ENCODE data around the gene ZMYM4.
"Not testable (repeated sequence)": the region's sequence is repeated elsewhere in the genome, so short reads cannot be mapped to it uniquely, and the experiment has no call there.

Gene ZMYM4

DNA sequence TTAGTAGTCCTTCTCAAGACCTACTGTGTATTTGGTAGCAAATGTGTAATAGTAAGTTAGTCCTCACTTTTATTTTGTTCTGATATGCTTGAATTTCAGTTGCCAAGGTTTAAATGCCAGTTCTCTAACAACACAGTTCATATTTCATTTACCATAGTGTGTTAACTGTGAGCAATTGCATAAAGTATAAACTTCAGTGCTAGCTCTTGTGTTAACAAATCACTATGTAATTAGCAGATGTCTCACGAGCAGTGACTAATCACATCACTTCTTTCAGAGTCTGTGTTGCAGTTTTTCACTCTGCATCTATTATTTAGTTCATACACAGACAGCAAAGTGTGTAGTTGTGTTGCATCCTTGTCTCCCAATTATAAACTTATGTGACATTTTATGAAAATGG is 47.8 kb downstream of the ZMYM4 start:
- Histone ChIP-seq H3K4me3 (no peak overlapping the region), H3K27ac (no peak overlapping the region)

DNA sequence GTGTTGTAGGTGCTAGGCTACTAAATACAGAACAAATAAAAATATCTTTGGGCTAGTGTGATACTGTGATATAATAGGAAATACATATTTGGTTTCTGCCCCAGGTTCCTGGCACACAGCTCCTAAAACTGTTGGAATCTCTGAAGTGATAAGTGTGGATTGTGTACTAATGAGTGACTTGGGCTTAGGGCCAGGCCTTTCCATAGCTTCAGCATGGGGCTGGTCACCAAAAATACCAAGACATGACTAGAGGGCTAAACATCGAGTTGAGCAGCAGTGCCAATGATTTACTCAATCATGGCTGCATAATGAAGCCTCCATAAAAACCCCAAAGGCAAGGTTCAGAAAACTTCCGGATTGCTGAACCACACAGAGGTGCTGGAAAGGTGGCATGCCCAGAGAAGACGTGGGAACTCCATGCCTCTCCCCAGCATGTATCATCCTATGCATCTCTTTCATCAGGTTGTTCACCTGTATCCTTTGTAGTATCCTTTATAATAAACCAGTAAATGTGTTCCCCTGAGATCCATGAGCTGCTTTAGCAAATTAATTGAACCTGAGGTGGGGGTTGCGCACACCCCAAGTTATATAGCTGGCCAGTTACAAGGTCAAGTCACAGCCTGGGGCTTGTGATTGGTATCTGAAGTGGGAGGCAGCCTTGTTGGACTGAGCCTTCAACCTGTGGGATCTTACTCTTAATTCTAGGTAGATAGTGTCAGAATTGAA is 51.6 kb downstream of the ZMYM4 start:
- Histone ChIP-seq H3K4me3 (no peak overlapping the region), H3K27ac (no peak overlapping the region)

- Histone ChIP-seq H3K4me3 (no peak overlapping the region), H3K27ac (no peak overlapping the region)
Measured at GRCh38 chr1:35320937-35321336, 52.4 kb downstream of the ZMYM4 start.

DNA sequence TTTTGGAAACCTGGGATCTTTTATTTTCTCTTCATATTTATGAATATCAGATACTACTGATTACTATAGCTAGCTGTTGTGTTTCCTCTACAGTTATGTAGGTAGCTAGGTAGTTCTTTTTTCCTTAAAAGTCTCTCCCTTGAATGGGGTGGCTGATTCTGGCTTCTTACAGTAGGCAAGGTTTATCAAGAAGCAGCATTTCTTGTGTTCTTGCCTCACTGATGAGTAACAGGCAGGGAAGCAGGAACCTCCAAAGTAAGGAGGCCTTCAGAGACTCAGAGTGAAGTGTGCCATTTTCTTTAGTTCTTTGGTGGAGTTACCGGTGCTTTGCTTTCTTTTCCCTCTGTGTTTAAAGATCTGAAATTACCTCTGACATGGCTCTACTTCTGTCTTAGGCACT is 56.0 kb downstream of the ZMYM4 start:
- H3K4me3 ChIP-seq = no peak overlapping the region
- H3K27ac ChIP-seq = peak overlapping the region in 1 of 21 experiments; percentile 54

DNA sequence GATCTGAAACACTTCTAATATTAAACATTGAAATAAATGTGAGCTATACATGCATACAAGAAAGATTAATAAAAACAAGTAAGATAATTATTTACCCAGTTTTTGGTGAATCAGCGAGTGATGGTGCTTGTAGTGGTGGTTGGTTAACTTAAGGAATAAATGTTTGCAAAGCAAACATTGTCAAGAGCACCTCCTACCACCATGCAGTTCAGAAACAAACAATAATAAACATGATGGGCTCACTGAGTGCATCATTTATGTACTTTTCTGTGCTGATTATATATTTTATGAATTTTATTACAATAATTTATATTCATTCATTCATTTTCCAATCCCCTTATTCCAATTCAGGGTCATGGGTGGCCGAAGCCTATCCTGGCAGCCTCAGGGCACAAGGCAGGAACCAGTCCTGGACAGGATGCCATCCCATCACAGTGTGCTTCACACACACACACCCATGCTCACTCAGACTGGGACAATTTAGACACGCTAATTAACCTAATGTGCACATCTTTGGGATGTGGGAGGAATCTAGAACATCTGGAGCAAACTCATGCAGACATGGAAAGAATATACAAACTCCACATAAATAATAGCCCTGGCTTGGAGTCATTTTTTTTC is 57.8 kb downstream of the ZMYM4 start:
- Histone ChIP-seq H3K4me3 (no peak overlapping the region), H3K27ac (no peak overlapping the region)

- not testable (repeated sequence) for H3K4me3 ChIP-seq, H3K27ac ChIP-seq
Measured at GRCh38 chr1:35331618-35332017, 63.1 kb downstream of the ZMYM4 start.

- Histone ChIP-seq H3K4me3 (no peak overlapping the region), H3K27ac (no peak overlapping the region)
Measured at GRCh38 chr1:35334485-35334884, 66.0 kb downstream of the ZMYM4 start.

DNA sequence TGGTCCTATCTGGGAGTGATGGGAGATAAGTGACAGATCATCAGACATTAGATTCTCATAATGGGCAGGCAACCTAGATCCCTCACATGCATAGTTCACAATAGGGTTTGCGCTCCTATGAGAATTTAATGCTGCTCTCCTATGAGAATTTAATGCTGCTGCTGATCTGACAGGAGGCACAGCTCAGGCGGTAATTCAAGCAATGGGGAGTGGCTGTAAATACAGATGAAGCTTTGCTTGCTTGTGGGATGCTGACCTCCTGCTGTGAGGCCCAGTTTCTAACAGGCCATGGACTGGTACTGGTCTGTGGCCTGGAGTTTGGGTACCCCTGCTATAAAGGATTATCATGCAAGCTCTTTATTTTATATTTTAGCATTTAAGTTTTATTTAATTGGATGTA is 72.0 kb downstream of the ZMYM4 start:
- Histone ChIP-seq H3K27ac (no peak overlapping the region), H3K4me3 (no peak overlapping the region)

GRCh38 chr1:35345439-35345981 is 77.0 kb downstream of the ZMYM4 start:
- no peak overlapping the region for H3K27ac ChIP-seq
- no peak overlapping the region for H3K4me3 ChIP-seq

DNA sequence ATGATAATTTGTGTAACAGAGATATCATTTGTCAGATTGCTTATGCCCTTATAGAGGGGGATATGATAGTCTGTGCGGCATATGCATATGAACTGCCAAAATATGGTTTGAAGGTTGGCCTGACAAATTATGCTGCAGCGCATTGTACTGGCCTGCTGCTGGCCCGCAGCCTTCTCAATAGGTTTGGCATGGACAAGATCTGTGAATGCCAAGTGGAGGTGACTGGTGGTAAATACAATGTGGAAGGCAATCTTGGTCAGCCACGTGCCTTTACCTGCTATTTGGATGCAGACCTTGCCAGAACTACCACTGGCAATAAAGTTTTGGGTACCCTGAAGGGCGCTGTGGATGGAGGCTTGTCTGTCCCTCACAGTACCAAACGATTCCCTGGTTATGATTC is 82.4 kb downstream of the ZMYM4 start:
- H3K4me3 ChIP-seq = no peak overlapping the region
- no peak overlapping the region for H3K27ac ChIP-seq

- no peak overlapping the region for H3K27ac ChIP-seq
- no peak overlapping the region for H3K4me3 ChIP-seq
Measured at GRCh38 chr1:35359995-35360394, 91.5 kb downstream of the ZMYM4 start.

DNA sequence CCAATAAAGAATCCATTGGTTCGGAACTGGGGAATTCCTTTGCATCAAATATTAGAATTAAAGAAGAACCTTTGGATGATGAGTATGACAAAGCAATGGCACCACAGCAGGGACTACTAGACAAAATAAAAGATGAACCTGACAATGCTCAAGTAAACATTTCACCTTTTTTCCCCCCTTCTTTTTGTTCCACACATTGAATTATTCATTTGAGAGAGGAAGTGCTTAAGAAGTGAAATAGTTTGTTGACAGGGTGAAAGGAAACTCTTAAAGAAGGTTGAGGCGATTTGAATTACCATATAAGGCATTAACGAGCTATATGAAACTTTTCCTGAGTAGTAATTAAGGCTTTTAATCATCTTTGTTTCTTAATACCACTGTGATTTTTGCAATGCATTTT is 93.1 kb downstream of the ZMYM4 start:
- Histone ChIP-seq H3K27ac (no peak overlapping the region), H3K4me3 (no peak overlapping the region)

DNA sequence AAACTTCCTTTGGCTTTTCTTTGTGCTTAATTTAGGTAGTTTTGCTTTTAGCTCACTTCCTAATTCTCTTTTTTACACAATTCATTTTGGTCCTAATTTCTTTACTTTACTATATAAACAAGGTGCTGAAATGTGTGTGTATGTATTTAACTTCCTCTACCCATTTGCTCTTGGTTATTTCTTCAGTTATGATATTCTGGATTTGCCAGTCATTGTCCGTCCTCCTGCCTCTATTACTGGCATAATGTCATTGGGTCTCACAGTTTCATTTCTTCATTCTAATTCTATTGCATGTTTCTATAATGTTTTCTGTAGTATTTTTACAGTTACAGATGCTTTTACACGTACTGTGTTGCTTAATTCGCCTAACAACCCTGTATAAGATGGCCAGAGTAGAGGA is 96.2 kb downstream of the ZMYM4 start:
- Histone ChIP-seq H3K4me3 (no peak overlapping the region), H3K27ac (no peak overlapping the region)

GRCh38 chr1:35367914-35368313 is 99.4 kb downstream of the ZMYM4 start:
- no peak overlapping the region for H3K4me3 ChIP-seq
- H3K27ac ChIP-seq = no peak overlapping the region

GRCh38 chr1:35369922-35370671 is 101.6 kb downstream of the ZMYM4 start:
- Histone ChIP-seq H3K27ac (peak overlapping the region in 2 of 21 experiments; percentile 39 to 44), H3K4me3 (no peak overlapping the region)

- Histone ChIP-seq H3K27ac (no peak overlapping the region), H3K4me3 (no peak overlapping the region)
Measured at GRCh38 chr1:35371506-35371905, 103.0 kb downstream of the ZMYM4 start.

GRCh38 chr1:35377555-35377954 is 109.0 kb downstream of the ZMYM4 start:
- Histone ChIP-seq H3K27ac (no peak overlapping the region), H3K4me3 (no peak overlapping the region)

GRCh38 chr1:35379317-35380000 is 111.0 kb downstream of the ZMYM4 start:
- Histone ChIP-seq H3K27ac (no peak overlapping the region), H3K4me3 (no peak overlapping the region)

GRCh38 chr1:35380111-35380510 is 111.6 kb downstream of the ZMYM4 start:
- not testable (repeated sequence) for H3K27ac ChIP-seq, H3K4me3 ChIP-seq

DNA sequence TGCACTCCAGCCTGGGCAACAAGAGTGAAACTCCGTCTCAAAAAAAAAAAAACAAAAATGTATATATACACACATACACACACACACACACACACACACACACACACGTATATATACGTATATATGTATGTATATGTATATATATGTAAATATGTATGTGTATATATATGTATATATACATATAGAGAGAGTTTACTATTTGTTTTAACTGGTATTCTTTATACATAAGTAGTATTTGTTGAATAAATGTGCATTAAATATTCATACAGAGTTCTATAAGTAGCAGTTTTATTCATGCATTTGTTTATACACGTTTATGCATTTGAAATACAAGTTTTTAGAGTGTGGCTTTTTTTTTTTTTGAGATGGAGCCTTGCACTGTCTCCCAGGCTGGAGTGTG is 113.6 kb downstream of the ZMYM4 start:
- H3K4me3 ChIP-seq = no peak overlapping the region
- H3K27ac ChIP-seq = no peak overlapping the region

All from skin epidermis (tissue), 12 donors.